SK-N-SH (cell line): ENCODE data around the gene FAM107B.

ENCODE experiments used
- MXI1 ChIP-seq: IDR thresholded peaks from 2 replicates; pipeline ENCODE4 v1.6.1; 2012; ENCODE audit warnings: mild to moderate bottlenecking, low read depth, low read length, improper control_type of control experiment
- RAD21 ChIP-seq: IDR thresholded peaks from 2 replicates; pipeline ENCODE4 v1.6.1; 2012; ENCODE audit warnings: mild to moderate bottlenecking, low read length
- TEAD4 ChIP-seq: IDR thresholded peaks from 2 replicates; pipeline ENCODE4 v1.4.0; 2012; ENCODE audit warnings: mild to moderate bottlenecking, borderline replicate concordance; ENCODE audit not compliant: insufficient read depth
- TF ChIP-seq, protein P1 (sequence below): fragments of 200-600 bp; sonication (generic); IDR thresholded peaks from 2 replicates; pipeline ENCODE4 v1.6.1; 2017; ENCODE audit warnings: antibody characterized with exemption, mild to moderate bottlenecking, moderate library complexity

GRCh38 chr10:14478604-14479003 is 296.1 kb downstream of the FAM107B start:
- TF ChIP-seq, protein P1, sequence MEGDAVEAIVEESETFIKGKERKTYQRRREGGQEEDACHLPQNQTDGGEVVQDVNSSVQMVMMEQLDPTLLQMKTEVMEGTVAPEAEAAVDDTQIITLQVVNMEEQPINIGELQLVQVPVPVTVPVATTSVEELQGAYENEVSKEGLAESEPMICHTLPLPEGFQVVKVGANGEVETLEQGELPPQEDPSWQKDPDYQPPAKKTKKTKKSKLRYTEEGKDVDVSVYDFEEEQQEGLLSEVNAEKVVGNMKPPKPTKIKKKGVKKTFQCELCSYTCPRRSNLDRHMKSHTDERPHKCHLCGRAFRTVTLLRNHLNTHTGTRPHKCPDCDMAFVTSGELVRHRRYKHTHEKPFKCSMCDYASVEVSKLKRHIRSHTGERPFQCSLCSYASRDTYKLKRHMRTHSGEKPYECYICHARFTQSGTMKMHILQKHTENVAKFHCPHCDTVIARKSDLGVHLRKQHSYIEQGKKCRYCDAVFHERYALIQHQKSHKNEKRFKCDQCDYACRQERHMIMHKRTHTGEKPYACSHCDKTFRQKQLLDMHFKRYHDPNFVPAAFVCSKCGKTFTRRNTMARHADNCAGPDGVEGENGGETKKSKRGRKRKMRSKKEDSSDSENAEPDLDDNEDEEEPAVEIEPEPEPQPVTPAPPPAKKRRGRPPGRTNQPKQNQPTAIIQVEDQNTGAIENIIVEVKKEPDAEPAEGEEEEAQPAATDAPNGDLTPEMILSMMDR = peak; percentile 74
- TF ChIP-seq RAD21 (peak; percentile 92), TEAD4 (no peak), MXI1 (no peak)
